ENCODE data around the gene RNPS1.

The RNPS1 gene

GRCh38 chr16:2253293-2253692 lies 14.6 kb downstream of the RNPS1 start:
- Histone ChIP-seq H3K4me3 (replicated peaks; ENCODE audit: low read depth, low read length) (no peak overlapping the region), H3K27me3 (replicated peaks; ENCODE audit: control insufficient read depth, insufficient read depth, low read length) (no peaks in the 10 kb centered on the region), H3K36me3 (ENCODE audit: control insufficient read depth, insufficient read depth, low read length) (peaks cover 29% of the 10 kb centered on the region)
- no peak for DNase-seq (ENCODE audit: extremely low read depth, insufficient read length)
- TF ChIP-seq, protein P1, sequence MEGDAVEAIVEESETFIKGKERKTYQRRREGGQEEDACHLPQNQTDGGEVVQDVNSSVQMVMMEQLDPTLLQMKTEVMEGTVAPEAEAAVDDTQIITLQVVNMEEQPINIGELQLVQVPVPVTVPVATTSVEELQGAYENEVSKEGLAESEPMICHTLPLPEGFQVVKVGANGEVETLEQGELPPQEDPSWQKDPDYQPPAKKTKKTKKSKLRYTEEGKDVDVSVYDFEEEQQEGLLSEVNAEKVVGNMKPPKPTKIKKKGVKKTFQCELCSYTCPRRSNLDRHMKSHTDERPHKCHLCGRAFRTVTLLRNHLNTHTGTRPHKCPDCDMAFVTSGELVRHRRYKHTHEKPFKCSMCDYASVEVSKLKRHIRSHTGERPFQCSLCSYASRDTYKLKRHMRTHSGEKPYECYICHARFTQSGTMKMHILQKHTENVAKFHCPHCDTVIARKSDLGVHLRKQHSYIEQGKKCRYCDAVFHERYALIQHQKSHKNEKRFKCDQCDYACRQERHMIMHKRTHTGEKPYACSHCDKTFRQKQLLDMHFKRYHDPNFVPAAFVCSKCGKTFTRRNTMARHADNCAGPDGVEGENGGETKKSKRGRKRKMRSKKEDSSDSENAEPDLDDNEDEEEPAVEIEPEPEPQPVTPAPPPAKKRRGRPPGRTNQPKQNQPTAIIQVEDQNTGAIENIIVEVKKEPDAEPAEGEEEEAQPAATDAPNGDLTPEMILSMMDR (IDR thresholded peaks at IDR 0.05; ENCODE audit: insufficient read depth, low read length, poor library complexity, severe bottlenecking): no peak

GRCh38 chr16:2252806-2253148 lies 15.1 kb downstream of the RNPS1 start:
- Histone ChIP-seq H3K36me3 (ENCODE audit: control insufficient read depth, insufficient read depth, low read length) (peaks cover 27% of the 10 kb centered on the region), H3K4me3 (replicated peaks; ENCODE audit: low read depth, low read length) (no peak overlapping the region), H3K27me3 (replicated peaks; ENCODE audit: control insufficient read depth, insufficient read depth, low read length) (no peaks in the 10 kb centered on the region)
- TF ChIP-seq, protein P1 (IDR thresholded peaks at IDR 0.05; ENCODE audit: insufficient read depth, low read length, poor library complexity, severe bottlenecking): no peak
- DNase-seq (ENCODE audit: extremely low read depth, insufficient read length): no peak

GRCh38 chr16:2251296-2252111 lies 16.4 kb downstream of the RNPS1 start, which contains the start of gene ECI1:
ECI1 (minus strand) TSS chr16:2251587; CDS start chr16:2251566, 21 bp downstream.
- Histone ChIP-seq H3K36me3 (ENCODE audit: control insufficient read depth, insufficient read depth, low read length) (peaks cover 17% of the 10 kb centered on the region), H3K27me3 (replicated peaks; ENCODE audit: control insufficient read depth, insufficient read depth, low read length) (no peaks in the 10 kb centered on the region), H3K4me3 (replicated peaks; ENCODE audit: low read depth, low read length) (peak within 1 kb of the TSS; percentile 63)
- DNase-seq (ENCODE audit: extremely low read depth, insufficient read length): peak; percentile 94
- TF ChIP-seq, protein P1 (IDR thresholded peaks at IDR 0.05; ENCODE audit: insufficient read depth, low read length, poor library complexity, severe bottlenecking): peak; percentile 70

- Histone ChIP-seq H3K27me3 (replicated peaks; ENCODE audit: control insufficient read depth, insufficient read depth, low read length) (no peaks in the 10 kb centered on the region), H3K36me3 (ENCODE audit: control insufficient read depth, insufficient read depth, low read length) (peaks cover 21% of the 10 kb centered on the region), H3K4me3 (replicated peaks; ENCODE audit: low read depth, low read length) (peak overlapping the region; percentile 63)
- DNase-seq (ENCODE audit: extremely low read depth, insufficient read length): no peak
- TF ChIP-seq, protein P1 (IDR thresholded peaks at IDR 0.05; ENCODE audit: insufficient read depth, low read length, poor library complexity, severe bottlenecking): no peak
These were observed 17.2 kb downstream of the RNPS1 start for GRCh38 chr16:2250652-2251295.

GRCh38 chr16:2246301-2246885 lies 21.5 kb downstream of the RNPS1 start:
- H3K4me3 ChIP-seq (replicated peaks; ENCODE audit: low read depth, low read length): no peak overlapping the region
- H3K36me3 ChIP-seq (ENCODE audit: control insufficient read depth, insufficient read depth, low read length): peaks cover 24% of the 10 kb centered on the region
- no peaks in the 10 kb centered on the region for H3K27me3 ChIP-seq (replicated peaks; ENCODE audit: control insufficient read depth, insufficient read depth, low read length)
- DNase-seq (ENCODE audit: extremely low read depth, insufficient read length): no peak
- TF ChIP-seq, protein P1 (IDR thresholded peaks at IDR 0.05; ENCODE audit: insufficient read depth, low read length, poor library complexity, severe bottlenecking): no peak

Data from GM06990 (cell line).